Fibroblast of skin of left quadriceps (primary cell): ENCODE results near the gene GRIK3.

Source experiments
- DNase-seq, 2 experiments: peaks; one replicate each; pipeline ENCODE4 v3.0.0-alpha.2; 2013; ENCODE audit warnings: low read depth in 2 of 2

GRIK3 gene

GRCh38 chr1:36880155-36881067, 153.9 kb downstream of the GRIK3 start:
- no peak for DNase-seq

DNA sequence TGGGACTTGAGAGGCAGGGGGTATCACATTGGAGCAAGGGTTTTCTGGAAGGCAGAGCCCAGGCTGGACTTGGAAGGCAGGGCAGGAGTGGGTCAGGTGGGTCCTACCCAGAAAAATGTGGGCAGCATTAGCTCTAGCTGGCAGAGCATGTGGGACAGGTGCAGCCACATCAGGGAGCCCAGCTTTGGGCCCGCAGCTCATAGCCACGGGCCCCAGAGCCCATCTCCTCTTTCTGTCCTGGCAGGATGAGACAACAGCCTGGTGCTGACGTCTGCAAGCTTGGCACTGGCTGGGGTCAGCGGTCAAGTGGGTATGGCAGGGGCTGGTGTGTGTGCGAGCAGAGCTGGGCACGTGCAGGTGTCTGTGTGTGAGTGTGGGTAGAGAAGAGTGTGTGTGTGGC, 154.7 kb downstream of the GRIK3 start:
- DNase-seq = no peak

GRCh38 chr1:36876990-36877389, 157.3 kb downstream of the GRIK3 start:
- DNase-seq = no peak

- DNase-seq = no peak
Observed at GRCh38 chr1:36874271-36875060, 159.8 kb downstream of the GRIK3 start.

GRCh38 chr1:36872858-36873257, 161.5 kb downstream of the GRIK3 start:
- DNase-seq = no peak

DNA sequence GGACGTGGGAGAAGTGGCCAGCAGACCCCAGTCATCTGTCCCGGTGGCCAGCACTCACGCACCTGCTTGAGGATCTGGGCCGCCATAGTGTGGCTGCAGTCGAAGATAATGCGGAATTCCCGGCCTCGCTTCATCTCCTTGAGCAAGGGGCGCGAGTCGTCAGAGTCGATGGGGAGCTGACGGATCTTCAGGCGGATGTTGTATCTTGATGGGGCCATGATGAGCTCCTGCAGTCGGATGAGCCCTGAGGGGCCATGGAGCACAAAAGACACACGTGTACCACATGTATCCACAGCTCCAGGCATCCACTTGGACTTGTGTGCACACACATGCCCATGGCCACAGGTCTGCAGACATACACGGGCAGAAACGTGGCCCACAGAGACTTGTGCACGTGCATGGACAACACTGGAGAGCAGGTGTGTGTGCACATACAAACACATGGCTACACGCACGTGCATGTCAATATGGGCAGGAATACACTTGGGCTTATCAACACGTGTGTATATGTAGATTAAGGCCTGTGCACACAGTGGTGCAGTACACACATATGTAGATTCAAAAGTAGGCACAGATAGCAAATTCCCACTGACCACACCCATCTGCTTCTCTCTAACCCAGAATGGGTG, 162.1 kb downstream of the GRIK3 start:
- no peak for DNase-seq

DNA sequence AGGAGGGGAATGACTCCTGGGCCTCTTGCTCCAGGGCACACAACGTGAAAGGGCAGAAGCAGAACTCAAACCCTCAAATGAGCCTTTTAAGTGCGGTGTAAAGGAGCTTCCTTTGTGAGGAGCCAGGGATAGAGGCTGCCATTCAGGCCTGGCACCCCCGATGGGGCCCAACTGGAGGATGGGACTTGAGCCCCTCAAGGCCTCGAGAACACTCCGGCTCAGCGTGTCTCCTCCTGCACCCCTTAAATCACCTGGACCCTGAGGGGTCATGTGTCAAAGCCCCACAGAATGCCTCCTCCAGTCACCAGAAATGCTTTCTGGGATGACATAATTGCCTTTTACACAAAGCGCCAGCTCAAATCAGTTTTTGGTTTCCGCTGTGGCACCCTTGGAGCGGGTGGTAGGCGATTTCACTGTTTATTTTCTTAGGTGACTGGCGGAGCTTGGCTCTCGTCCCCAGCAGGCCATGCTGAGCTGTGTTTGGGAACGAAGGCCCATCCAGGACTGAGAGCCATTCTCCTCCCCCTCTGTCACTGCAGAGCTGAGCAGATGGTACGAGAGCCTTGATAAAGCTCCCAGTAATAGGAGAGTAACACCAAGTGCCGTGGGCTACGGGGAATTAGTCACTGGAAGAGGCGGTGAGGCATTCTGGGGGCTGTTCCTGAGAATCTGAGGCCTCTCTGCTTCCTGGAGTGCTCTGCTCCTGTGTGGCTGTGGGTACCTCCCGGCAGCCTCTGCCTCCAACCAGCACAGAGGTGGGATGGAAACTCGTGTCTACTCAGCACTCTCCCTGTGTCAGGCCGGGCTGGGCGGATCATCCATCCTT, 163.0 kb downstream of the GRIK3 start:
- no peak for DNase-seq

DNA sequence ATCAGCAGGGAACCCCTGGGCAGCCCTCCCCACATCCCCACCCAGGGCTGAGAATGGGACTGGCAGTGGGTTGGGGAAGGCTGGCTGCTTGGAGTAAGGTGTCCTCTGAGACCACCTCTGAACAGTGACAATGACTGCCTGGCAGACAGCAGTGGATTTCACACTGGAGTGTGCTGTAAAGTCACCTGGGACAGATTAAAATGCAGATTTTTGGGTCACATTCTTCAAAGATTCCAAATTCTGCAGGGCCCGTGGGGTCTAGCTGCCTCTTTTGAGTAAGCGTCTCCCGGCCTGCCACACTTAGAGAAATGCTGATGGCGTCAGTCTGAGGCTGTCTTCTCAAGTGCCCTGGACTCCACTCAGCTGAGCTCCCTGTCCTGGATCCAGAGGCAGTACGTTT, 164.5 kb downstream of the GRIK3 start:
- no peak for DNase-seq

- DNase-seq = no peak
Observed at GRCh38 chr1:36869054-36869453, 165.3 kb downstream of the GRIK3 start.

DNA sequence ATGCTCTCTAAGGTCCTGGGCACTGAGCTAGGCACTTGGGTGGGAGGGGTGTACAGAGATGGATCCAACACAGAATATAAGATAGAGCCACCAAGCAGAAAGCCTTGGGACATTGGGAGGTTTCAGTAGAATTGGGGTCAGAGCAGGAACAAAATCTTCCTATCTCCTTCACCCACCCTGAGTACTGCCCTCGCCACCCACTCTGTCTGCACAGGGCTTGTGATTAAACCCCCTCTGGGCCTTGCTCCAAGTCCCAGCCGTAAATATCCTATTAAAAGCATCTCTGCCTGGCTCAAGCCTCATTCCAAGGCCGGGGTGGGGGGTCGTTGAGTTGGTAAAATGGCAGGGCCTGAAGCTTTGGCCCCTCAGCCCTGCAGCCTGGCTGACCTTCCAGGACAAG, 166.7 kb downstream of the GRIK3 start:
- DNase-seq = no peak

DNA sequence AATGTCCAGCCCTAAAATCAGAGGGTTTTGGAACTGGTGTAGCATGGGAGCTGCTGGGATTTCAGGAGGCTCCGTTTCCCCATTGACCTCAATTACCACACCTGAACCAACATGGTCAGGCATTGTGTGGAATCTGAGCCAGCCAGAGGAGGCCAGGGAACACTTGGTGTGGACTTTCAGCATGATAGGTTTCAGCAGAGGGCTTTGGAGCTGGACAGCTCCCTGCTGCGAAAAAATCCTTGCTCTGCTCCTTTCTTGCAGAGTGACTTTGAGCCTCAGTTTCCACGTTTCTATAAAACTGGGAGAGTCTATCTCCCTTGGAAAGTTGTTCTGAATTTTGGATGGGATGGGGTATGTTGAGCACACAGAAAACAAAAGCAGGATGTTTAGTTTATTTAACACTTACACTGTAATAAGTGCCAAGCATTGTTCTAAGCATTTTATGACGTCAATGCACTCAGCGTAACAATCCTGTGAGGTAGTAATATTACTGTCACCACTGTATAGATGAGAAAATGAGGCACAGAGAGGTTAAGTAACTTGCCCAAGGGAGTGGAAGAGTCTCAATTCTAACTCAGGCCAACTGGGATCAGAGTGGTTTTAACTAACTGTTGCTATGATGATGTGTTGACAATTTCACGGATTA, 168.0 kb downstream of the GRIK3 start:
- DNase-seq = no peak

GRCh38 chr1:36865602-36865900, 168.8 kb downstream of the GRIK3 start:
- no peak for DNase-seq

DNA sequence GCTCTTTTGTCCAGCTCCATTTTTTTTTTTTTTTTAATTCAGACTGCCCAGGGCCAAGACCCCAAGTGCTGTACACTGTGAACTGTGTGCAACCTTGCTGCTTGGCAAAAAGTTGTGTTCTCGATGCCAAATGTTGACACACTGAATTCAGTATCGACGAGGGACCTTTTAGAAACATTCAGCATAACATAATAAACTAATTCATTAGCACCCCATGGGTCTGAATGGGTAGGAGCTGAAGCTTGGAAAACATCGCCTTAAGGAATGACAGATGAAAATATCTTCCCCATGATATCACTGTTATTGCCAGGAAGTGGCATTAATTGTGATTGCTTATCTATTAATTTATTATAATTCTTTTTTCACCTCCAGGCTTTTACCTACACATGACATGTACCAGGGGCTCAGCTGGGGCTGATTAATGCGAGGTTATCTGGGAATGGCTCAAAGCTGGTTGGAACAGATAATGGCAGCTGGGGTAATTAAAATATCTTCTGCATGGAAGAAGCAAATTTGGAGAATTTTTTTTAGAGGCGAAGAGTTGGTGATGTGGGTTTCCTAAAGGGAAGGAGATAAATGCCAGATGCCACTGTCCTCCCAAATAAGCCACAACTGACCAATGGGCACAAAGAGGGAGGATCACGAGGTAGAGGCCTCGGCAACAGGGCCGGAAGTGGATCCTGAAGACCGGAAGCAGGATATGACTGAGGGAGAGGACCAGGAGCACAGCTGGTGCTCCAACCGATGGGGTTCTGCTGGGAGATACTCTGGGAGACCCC, 169.3 kb downstream of the GRIK3 start:
- no peak for DNase-seq

- DNase-seq = no peak
Observed at GRCh38 chr1:36864182-36864822, 170.0 kb downstream of the GRIK3 start.

GRCh38 chr1:36863500-36863899, 170.8 kb downstream of the GRIK3 start:
- no peak for DNase-seq

- no peak for DNase-seq
Observed at GRCh38 chr1:36863061-36863460, 171.3 kb downstream of the GRIK3 start.

- DNase-seq = no peak
Observed at GRCh38 chr1:36861375-36861774, 172.9 kb downstream of the GRIK3 start.

GRCh38 chr1:36859926-36860325, 174.4 kb downstream of the GRIK3 start:
- no peak for DNase-seq

- DNase-seq = no peak
Observed at GRCh38 chr1:36858981-36859380, 175.3 kb downstream of the GRIK3 start.

- no peak for DNase-seq
Observed at GRCh38 chr1:36858553-36858952, 175.8 kb downstream of the GRIK3 start.
